ENCODE results near the gene CIC. TPM values are rescaled to one million over a fixed set of nuclear protein-coding genes. Genes with fewer than 3 reads are reported as not detected.

CIC gene
- total and polyA plus RNA-seq, 9 of the 15 experiments (the other 6 are each of a cell fraction or from before 2014, with no cell fraction given) = 0.07 to 44.7 (median 8.6) TPM

DNA sequence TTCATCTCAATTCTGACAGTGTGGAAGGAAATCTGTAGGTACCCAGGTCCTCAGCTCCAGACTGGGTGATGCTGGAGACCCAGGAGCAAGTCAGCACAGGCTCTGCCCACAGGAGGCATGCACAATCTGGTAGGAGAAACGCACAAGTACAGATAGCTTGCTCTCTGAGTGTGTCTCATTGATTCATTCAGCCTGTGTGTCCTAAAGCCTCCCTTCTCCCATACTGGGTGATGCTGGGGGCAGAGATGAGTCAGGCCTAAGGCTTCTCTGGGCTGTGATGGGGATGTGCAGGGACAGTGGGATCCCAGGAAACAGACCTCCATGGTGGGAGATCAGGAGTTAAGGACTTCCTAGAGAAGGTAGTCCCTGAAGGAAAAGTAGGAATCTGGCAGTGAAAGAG, 42.2 kb upstream of the CIC start:
- no TSS peak for BruUV-seq (replicated peaks)
- TF ChIP-seq, protein P1, sequence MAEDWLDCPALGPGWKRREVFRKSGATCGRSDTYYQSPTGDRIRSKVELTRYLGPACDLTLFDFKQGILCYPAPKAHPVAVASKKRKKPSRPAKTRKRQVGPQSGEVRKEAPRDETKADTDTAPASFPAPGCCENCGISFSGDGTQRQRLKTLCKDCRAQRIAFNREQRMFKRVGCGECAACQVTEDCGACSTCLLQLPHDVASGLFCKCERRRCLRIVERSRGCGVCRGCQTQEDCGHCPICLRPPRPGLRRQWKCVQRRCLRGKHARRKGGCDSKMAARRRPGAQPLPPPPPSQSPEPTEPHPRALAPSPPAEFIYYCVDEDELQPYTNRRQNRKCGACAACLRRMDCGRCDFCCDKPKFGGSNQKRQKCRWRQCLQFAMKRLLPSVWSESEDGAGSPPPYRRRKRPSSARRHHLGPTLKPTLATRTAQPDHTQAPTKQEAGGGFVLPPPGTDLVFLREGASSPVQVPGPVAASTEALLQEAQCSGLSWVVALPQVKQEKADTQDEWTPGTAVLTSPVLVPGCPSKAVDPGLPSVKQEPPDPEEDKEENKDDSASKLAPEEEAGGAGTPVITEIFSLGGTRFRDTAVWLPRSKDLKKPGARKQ (CRISPR knock-in tag; IDR thresholded peaks at IDR 0.05) = no peak
- TF ChIP-seq RBM25 (IDR thresholded peaks at IDR 0.05; ENCODE audit: low read depth, low read length, severe bottlenecking) = no peak
- TF ChIP-seq, protein P2, sequence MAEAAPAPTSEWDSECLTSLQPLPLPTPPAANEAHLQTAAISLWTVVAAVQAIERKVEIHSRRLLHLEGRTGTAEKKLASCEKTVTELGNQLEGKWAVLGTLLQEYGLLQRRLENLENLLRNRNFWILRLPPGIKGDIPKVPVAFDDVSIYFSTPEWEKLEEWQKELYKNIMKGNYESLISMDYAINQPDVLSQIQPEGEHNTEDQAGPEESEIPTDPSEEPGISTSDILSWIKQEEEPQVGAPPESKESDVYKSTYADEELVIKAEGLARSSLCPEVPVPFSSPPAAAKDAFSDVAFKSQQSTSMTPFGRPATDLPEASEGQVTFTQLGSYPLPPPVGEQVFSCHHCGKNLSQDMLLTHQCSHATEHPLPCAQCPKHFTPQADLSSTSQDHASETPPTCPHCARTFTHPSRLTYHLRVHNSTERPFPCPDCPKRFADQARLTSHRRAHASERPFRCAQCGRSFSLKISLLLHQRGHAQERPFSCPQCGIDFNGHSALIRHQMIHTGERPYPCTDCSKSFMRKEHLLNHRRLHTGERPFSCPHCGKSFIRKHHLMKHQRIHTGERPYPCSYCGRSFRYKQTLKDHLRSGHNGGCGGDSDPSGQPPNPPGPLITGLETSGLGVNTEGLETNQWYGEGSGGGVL (CRISPR knock-in tag; IDR thresholded peaks at IDR 0.05) = no peak
- TF ChIP-seq SRF (CRISPR knock-in tag; IDR thresholded peaks at IDR 0.05) = no peak
- TF ChIP-seq NELFE (IDR thresholded peaks at IDR 0.05; ENCODE audit: insufficient read depth, insufficient read length) = no peak
- no peak for TF ChIP-seq CCNT2 (IDR thresholded peaks at IDR 0.05; ENCODE audit: borderline replicate concordance, extremely low read depth, insufficient read length, low read depth, low read length)
- no peak for TF ChIP-seq HDAC2 (IDR thresholded peaks at IDR 0.05)
- no peak for TF ChIP-seq OTX1 (CRISPR knock-in tag; IDR thresholded peaks at IDR 0.05)
- TF ChIP-seq ZNF224 (CRISPR knock-in tag; IDR thresholded peaks at IDR 0.05) = no peak
- TF ChIP-seq CBX8 (IDR thresholded peaks at IDR 0.05; ENCODE audit: borderline replicate concordance, extremely low read depth, low read depth, low read length, poor library complexity, severe bottlenecking) = no peak
- no peak for TF ChIP-seq SMARCA5 (IDR thresholded peaks at IDR 0.05)
- TF ChIP-seq HDAC8 (tag; IDR thresholded peaks at IDR 0.05) = no peak
- Histone ChIP-seq H3K27me3 (ENCODE audit: control insufficient read depth in 2 of 2, insufficient read depth in 2 of 2, low read length in 2 of 2) (no peaks in the 10 kb centered on the region), H3K79me2 (ENCODE audit: control insufficient read depth, insufficient read depth, low read length) (peaks cover 58% of the 10 kb centered on the region), H3K4me3 (no peak overlapping the region), H3K4me2 (ENCODE audit: insufficient read depth, low read length) (no peak overlapping the region), H3K9ac (ENCODE audit: insufficient read depth in 1 of 2, low read depth in 2 of 2, low read length in 2 of 2) (no peak overlapping the region; a peak in 1 of 4 replicates), H3K27ac (ENCODE audit: extremely low read depth, low read depth, low read length) (no peak overlapping the region), H3K4me1 (replicated peaks in 1 of 2; ENCODE audit: control insufficient read depth in 2 of 2, insufficient read depth in 2 of 2, low read length in 2 of 2) (peaks cover 21 to 35% of the 10 kb centered on the region in 2 experiments), H3K36me3 (ENCODE audit: control insufficient read depth, insufficient read depth, low read length) (peaks cover 86% of the 10 kb centered on the region), H2AFZ (ENCODE audit: low read depth, low read length) (no peak overlapping the region), H4K20me1 (replicated peaks; ENCODE audit: control insufficient read depth, insufficient read depth, low read length) (peaks cover 25% of the 10 kb centered on the region), H3K9me1 (ENCODE audit: control insufficient read depth, insufficient read depth, low read length) (no peaks in the 10 kb centered on the region), H3K9me3 (replicated peaks; ENCODE audit: control insufficient read depth, insufficient read depth, low read depth, low read length) (no peaks in the 10 kb centered on the region)
- ChIA-PET CTCF (ENCODE audit: low intra/inter-chr PET ratio) (no interaction called here), POLR2A (interaction anchor here (0.5 to 7.2 kb wide), 2 partner anchors 13 to 31 kb away, joined by 3 to 116 read pairs; partner anchors contain the start of gene GSK3A)
- FAIRE-seq = no peak
- in situ Hi-C loops (cut with MboI) (no loop called here), intact Hi-C loops (cut with micrococcal nuclease) (loop anchor here (5.0 kb wide), 1 partner anchor 45 kb away; no protein-coding TSS in a partner anchor)
- WGBS (ENCODE audit: insufficient coverage, low coverage, missing lambda C conversion rate) = 54% methylated on average over 1 of the region's 1 CpG
- ATAC-seq = no peak
- no peak for DNase-seq (ENCODE audit: extremely low read depth in 1 of 4, low spot score in 3 of 4)
